Measurements from ENCODE around the gene GAREM2.

DNA sequence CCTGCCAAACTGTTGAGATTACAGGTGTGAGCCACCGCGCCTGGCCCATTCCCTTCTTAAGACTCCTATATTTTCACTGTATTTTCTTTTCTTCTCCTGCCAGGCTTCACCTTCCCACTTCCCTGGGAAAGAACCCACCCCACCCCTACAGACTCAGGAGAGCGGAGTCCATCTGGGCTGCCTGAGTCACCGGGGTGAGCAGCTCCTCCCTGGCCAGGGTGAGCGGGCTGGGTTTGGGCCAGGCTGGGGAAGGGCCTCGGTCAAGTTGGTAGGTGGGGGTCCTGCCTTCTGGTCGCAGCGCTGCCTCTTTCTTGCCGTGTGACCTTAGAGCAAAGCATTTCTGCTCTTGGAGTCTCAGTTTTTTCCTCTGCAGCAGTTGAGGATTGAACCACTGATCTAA, 2.1 kb upstream of the GAREM2 start:
- TF ChIP-seq CTCF (IDR thresholded peaks at IDR 0.05), result no peak
- no peak for TF ChIP-seq POLR2AphosphoS5 (IDR thresholded peaks at IDR 0.05; ENCODE audit: insufficient read depth in 1 of 2, low read depth in 1 of 2)
